Right ventricle myocardium inferior (tissue), 1 donor: ENCODE data around the gene CTDSP1. TPM values are rescaled to one million over a fixed set of nuclear protein-coding genes. Genes with fewer than 3 reads are reported as not detected.
A peak's percentile ranks its signal among the peaks of the same experiment; 100 is the strongest.

Source experiments
- ATAC-seq: fragments of 200-7000 bp; cut with Tn5 transposase; one replicate; pipeline ENCODE4 v1.9.1; 2020; ENCODE audit warnings: mild to moderate bottlenecking, moderate library complexity
- DNase-seq: peaks from one replicate; pipeline ENCODE4 v3.0.0; 2021; ENCODE audit errors: missing footprints
- intact Hi-C: fragments of 100-400 bp; cut with DNase I; formaldehyde crosslinking; loops from one replicate; pipeline ENCODE4 v1.11.0; 2022
- total RNA-seq: library from RNA; stranded (reverse); fragmentation: NEBNext Ultra II Directional; extraction: Animal tissue kit (Norgen Biotek cat#: 25700); gene quantifications from one replicate; pipeline ENCODE4 v1.2.1, GENCODE V29; 2021
- donor health status: DM: no; HTN: yes; CAD: no; lungs with severe emphysema.

CTDSP1 gene
- total RNA-seq, 1 donor from 2014 or later: 101 TPM

GRCh38 chr2:218375212-218375611, 24.5 kb upstream of the CTDSP1 start:
- no peak for DNase-seq
- intact Hi-C loops: no loop called here
- ATAC-seq: no peak

DNA sequence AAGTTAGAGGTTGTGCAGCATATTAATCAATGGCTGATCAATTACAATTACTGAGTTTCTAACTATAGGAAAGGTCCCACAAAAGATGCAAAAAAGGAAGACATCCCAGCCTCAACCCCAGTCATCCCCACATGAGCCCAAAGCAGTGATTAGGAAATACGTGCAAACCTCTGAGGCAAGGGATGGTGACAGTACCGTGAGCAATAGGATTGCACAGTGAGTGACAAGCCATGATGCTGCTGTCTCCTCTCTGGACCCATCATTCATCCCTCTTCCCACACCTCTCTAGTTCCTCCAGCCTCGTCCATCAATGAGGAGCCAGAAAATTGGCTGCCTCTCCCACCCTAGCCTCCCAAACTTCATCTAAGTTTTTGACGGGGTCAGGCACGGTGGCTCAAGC, 21.6 kb upstream of the CTDSP1 start:
- DNase-seq (no peak), ATAC-seq (no peak)
- intact Hi-C loops: no loop called here

GRCh38 chr2:218381916-218382366, 17.7 kb upstream of the CTDSP1 start, which contains the start of gene SLC11A1:
SLC11A1 (plus strand) TSS chr2:218382273; CDS start chr2:218382369, 96 bp downstream.
- intact Hi-C loops: no loop called here
- DNase-seq: peak; percentile 93
- ATAC-seq: peak; percentile 80

- ATAC-seq (no peak), DNase-seq (no peak)
- intact Hi-C loops: no loop called here
These were observed 16.9 kb upstream of the CTDSP1 start for GRCh38 chr2:218382785-218383184.

DNA sequence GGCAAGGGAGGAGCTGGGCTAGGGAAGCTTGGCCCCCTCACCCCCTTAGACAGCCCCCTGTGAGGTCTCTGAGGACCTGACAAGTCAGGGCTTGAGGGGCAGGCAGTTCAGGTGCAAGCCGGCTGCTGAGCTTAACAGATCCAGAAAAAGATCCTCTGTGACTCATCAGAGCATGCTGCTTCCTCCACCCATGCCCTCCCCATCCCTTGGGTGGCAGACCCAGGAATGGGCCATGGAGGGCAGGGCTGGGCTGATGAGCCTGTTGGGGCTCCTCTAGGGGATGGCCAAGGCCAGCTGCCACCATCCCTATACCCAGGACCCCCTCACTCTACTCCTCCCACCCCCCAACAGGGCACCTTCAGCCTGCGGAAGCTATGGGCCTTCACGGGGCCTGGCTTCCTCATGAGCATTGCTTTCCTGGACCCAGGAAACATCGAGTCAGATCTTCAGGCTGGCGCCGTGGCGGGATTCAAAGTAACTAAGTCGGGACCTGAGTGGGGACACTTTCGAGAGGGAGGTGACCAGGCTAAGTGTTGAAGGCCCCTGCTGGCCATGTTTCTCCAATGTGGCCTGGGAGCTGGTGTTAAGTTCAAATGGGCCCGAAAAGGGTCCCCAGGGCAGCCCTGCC, 15.7 kb upstream of the CTDSP1 start:
- intact Hi-C loops: no loop called here
- ATAC-seq (no peak), DNase-seq (no peak)

DNA sequence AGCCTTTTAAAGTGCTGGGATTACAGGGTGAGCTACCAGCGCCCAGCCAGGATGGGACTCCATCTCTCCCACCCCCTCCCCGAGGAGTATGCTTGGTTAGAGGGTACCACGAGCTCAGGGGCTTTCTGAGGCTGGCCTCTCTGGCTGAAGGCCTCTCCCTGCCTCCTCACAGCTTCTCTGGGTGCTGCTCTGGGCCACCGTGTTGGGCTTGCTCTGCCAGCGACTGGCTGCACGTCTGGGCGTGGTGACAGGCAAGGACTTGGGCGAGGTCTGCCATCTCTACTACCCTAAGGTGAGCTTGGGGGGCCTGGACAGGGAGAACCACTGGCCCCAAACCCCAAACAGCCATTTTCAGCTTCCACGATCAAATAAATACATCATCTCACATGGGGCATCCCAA, 14.7 kb upstream of the CTDSP1 start:
- DNase-seq (no peak), ATAC-seq (no peak)
- intact Hi-C loops: no loop called here

- intact Hi-C loops: no loop called here
- ATAC-seq (peak; percentile 11), DNase-seq (no peak)
These were observed 12.9 kb upstream of the CTDSP1 start for GRCh38 chr2:218386505-218387368.

- intact Hi-C loops: no loop called here
- DNase-seq (no peak), ATAC-seq (peak; percentile 84)
These were observed 12.1 kb upstream of the CTDSP1 start for GRCh38 chr2:218387369-218388194.

GRCh38 chr2:218389333-218390150, 10.1 kb upstream of the CTDSP1 start:
- DNase-seq (no peak), ATAC-seq (no peak)
- intact Hi-C loops: no loop called here

GRCh38 chr2:218391202-218391601, 8.5 kb upstream of the CTDSP1 start:
- DNase-seq: no peak
- intact Hi-C loops: no loop called here
- ATAC-seq: no peak

GRCh38 chr2:218392459-218392858, 7.2 kb upstream of the CTDSP1 start:
- DNase-seq: no peak
- no peak for ATAC-seq
- intact Hi-C loops: no loop called here

DNA sequence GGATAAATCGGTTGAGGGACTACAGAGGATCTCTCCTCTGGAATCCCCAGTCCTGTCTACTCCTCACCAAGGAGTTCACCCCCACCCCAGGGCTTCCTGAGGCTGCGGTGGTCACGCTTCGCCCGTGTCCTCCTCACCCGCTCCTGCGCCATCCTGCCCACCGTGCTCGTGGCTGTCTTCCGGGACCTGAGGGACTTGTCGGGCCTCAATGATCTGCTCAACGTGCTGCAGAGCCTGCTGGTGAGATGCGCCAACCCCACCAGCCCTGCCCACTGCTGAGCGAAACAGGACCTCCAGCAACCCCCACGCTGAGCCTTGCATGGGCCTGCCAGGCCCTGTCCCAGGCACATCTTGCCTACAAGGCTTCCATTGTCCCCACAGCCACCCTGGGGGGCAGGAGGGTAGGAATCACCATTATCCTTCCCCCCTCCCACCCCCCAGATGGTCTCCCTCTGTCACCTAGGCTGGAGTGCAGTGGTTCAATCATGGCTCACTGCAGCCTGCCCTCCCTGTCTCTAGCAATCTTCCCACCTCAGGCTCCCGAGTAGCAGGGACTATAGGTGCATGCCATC, 6.7 kb upstream of the CTDSP1 start:
- intact Hi-C loops: no loop called here
- no peak for DNase-seq
- ATAC-seq: no peak

DNA sequence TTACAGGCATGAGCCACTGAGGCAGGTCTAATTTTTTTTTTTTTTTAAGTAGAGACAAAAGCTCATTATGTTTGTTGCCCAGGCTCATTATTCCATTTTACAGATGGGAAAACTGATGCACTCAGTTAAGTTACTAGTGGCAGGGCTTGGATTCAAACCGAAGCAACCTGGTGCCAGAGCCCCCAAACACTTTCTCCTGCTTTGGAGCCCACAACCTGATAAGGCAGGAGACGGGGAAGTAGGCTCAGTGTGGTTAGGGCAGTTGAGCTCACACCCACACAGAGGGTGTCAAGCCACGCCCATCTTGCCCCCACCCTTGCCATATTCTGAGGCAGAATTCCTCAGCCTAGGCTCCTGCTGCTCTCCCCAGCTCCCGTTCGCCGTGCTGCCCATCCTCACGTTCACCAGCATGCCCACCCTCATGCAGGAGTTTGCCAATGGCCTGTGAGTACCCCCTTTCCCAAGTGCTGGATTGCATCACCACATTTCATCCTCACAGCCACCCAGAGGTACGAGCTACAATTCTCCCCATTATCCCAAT, 5.8 kb upstream of the CTDSP1 start:
- intact Hi-C loops: no loop called here
- DNase-seq: no peak
- ATAC-seq: no peak

DNA sequence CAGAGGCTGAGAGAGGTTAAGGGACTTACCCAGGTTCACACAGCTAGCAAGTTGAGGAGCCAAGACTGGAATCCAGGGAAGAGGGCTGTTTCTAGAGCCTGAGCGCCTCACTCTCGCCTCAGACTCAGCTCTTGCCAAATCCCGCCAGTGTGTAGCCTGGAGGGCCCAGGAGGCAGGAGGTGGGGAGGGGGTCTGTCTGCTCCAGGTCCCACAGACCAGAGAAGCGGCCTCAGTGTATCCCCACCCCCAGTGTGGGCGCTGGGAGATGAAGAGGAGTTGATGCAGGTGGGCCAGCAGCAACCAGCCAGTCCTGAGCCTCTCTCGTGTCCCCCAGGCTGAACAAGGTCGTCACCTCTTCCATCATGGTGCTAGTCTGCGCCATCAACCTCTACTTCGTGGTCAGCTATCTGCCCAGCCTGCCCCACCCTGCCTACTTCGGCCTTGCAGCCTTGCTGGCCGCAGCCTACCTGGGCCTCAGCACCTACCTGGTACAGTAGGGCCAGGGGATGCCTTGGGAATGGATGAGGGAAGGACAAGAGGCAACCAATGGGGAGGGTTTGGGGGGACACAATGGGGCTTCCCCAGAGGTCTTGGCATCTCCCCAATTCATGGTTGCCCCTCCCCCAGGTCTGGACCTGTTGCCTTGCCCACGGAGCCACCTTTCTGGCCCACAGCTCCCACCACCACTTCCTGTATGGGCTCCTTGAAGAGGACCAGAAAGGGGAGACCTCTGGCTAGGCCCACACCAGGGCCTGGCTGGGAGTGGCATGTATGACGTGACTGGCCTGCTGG, 5.2 kb upstream of the CTDSP1 start:
- ATAC-seq (no peak), DNase-seq (no peak)
- intact Hi-C loops: loop anchor here (5.0 kb wide), 1 partner anchor 122 kb away; the partner anchor contains the start of genes AAMP and PNKD

GRCh38 chr2:218395090-218395444, 4.6 kb upstream of the CTDSP1 start:
- DNase-seq: no peak
- intact Hi-C loops: loop anchor here (5.0 kb wide), 1 partner anchor 123 kb away; the partner anchor contains the start of genes AAMP and PNKD
- no peak for ATAC-seq

DNA sequence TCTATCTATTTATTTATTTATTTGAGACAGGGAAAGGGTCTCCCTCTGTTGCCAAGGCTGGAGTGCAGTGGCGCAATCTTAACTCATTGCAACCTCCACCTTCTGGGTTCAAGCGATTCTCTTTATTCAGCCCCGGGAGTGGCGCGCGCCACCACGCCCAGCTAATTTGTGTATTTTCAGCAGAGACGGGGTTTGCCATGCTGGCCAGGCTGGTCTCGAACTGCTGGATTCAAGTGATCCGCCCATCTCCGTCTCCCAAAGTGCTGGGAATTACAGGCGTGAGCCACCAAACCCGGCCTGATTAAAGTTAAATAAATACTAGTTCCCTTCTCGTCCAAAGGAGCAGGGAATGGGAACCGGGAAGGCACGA, 4.2 kb upstream of the CTDSP1 start:
- ATAC-seq: no peak
- no peak for DNase-seq
- intact Hi-C loops: loop anchor here (5.0 kb wide), 1 partner anchor 123 kb away; the partner anchor contains the start of genes AAMP and PNKD
